Ishikawa (cell line): ENCODE data around the gene TBX2.

ENCODE experiments used
- EP300 ChIP-seq: IDR thresholded peaks from 2 replicates; pipeline ENCODE4 v1.6.1; 2012; ENCODE audit warnings: borderline replicate concordance
- RAD21 ChIP-seq: IDR thresholded peaks from 2 replicates; pipeline ENCODE4 v1.6.1; 2012; ENCODE audit warnings: low read depth
- REST ChIP-seq: IDR thresholded peaks from 2 replicates; pipeline ENCODE4 v1.6.1; 2012; ENCODE audit warnings: low read depth, mild to moderate bottlenecking
- TCF12 ChIP-seq: IDR thresholded peaks from 2 replicates; pipeline ENCODE4 v1.6.1; 2012; ENCODE audit warnings: low read depth

- TF ChIP-seq EP300 (no peak), TCF12 (no peak), REST (no peak), RAD21 (no peak)
Measured at GRCh38 chr17:61360318-61360943, 39.2 kb upstream of the TBX2 start.
